Measurements from ENCODE around the gene TENM3.

GRCh38 chr4:182683661-182684060 lies 440.5 kb downstream of the TENM3 start:
- no peak for TF ChIP-seq POLR2A (IDR thresholded peaks at IDR 0.05)
- TF ChIP-seq, protein P1, sequence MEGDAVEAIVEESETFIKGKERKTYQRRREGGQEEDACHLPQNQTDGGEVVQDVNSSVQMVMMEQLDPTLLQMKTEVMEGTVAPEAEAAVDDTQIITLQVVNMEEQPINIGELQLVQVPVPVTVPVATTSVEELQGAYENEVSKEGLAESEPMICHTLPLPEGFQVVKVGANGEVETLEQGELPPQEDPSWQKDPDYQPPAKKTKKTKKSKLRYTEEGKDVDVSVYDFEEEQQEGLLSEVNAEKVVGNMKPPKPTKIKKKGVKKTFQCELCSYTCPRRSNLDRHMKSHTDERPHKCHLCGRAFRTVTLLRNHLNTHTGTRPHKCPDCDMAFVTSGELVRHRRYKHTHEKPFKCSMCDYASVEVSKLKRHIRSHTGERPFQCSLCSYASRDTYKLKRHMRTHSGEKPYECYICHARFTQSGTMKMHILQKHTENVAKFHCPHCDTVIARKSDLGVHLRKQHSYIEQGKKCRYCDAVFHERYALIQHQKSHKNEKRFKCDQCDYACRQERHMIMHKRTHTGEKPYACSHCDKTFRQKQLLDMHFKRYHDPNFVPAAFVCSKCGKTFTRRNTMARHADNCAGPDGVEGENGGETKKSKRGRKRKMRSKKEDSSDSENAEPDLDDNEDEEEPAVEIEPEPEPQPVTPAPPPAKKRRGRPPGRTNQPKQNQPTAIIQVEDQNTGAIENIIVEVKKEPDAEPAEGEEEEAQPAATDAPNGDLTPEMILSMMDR (IDR thresholded peaks at IDR 0.05) = no peak

Data from lower leg skin (tissue), 3 donors.